Liver (tissue), 3 donors: ENCODE data around the gene CALML6.

Experiments used
- HNF4A ChIP-seq, 2 donors: conservative IDR thresholded peaks; 2 replicates each; pipeline ENCODE4 v1.6.1; 2016; ENCODE audit warnings: antibody characterized with exemption in 2 of 2, mild to moderate bottlenecking in 2 of 2
- RXRA ChIP-seq, 2 donors: IDR thresholded peaks; 2 replicates each; pipeline ENCODE4 v1.6.1; 2017 to 2018; ENCODE audit warnings: antibody characterized with exemption in 2 of 2, mild to moderate bottlenecking in 1 of 2
- YY1 ChIP-seq: IDR thresholded peaks from 2 replicates; pipeline ENCODE4 v1.6.1; 2016; ENCODE audit warnings: antibody characterized with exemption, mild to moderate bottlenecking
- TF ChIP-seq, protein P1 (sequence below): fragments of 150-350 bp; IDR thresholded peaks from 2 replicates; pipeline ENCODE4 v1.5.1; 2017; ENCODE audit warnings: improper control_type of control experiment, low read depth, low read length; ENCODE audit not compliant: missing input control
- TF ChIP-seq, protein P2 (sequence below): IDR thresholded peaks from 2 replicates; pipeline ENCODE4 v1.6.1; 2016; ENCODE audit warnings: antibody characterized with exemption
- donor health status: healthy.
- donor health status: healthy.

DNA sequence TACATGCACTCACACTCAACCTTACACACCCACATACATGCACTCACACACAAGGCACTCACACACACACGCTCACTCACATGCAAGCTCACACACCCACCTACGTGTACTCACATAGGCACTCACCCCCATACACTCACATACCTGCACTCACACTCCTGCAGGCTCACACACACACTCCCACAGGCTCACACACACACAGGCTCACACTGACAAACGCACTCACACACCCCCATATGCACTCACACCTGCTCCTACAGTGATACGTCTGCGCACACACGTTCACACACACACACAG lies 23.2 kb downstream of the CALML6 start:
- TF ChIP-seq, protein P1, sequence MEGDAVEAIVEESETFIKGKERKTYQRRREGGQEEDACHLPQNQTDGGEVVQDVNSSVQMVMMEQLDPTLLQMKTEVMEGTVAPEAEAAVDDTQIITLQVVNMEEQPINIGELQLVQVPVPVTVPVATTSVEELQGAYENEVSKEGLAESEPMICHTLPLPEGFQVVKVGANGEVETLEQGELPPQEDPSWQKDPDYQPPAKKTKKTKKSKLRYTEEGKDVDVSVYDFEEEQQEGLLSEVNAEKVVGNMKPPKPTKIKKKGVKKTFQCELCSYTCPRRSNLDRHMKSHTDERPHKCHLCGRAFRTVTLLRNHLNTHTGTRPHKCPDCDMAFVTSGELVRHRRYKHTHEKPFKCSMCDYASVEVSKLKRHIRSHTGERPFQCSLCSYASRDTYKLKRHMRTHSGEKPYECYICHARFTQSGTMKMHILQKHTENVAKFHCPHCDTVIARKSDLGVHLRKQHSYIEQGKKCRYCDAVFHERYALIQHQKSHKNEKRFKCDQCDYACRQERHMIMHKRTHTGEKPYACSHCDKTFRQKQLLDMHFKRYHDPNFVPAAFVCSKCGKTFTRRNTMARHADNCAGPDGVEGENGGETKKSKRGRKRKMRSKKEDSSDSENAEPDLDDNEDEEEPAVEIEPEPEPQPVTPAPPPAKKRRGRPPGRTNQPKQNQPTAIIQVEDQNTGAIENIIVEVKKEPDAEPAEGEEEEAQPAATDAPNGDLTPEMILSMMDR: no peak
- TF ChIP-seq, protein P2, sequence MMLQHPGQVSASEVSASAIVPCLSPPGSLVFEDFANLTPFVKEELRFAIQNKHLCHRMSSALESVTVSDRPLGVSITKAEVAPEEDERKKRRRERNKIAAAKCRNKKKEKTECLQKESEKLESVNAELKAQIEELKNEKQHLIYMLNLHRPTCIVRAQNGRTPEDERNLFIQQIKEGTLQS: no peak
- no peak for TF ChIP-seq RXRA (IDR thresholded peaks at IDR 0.05)
- TF ChIP-seq YY1: no peak
- no peak for TF ChIP-seq HNF4A (conservative IDR thresholded peaks at IDR 0.05)
